GM12873 (cell line): Measurements from ENCODE around the gene ANP32D.

Experiments used
- CTCF ChIP-seq: IDR thresholded peaks from 2 replicates; pipeline ENCODE4 v1.5.1; 2012; ENCODE audit warnings: low read depth, mild to moderate bottlenecking, moderate library complexity, low read length, control low read depth; ENCODE audit not compliant: insufficient read depth; ENCODE audit errors: missing control alignments

The ANP32D gene

DNA sequence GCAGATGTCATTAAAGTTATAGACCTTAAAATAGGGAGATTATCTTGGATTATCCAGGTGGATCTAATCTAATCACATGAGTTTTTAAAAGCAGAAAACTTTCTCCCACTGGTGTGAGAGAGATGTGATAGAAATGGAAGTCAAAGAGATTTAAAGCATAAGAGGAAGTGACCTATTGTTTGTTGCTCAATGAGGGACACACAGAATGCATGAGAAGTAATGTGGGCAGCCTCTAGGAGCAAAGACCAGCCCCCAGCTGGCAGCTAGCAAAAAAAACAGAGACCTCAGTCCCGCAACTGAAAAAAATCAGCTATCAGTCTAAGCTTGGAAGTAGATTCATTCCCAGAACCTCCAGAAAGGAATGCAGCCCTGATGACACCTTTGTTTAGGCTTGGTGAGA, 24.6 kb upstream of the ANP32D start:
- TF ChIP-seq CTCF: no peak

GRCh38 chr12:48451372-48451771, 21.0 kb upstream of the ANP32D start:
- no peak for TF ChIP-seq CTCF

- peak; percentile 42 for TF ChIP-seq CTCF
Observed at GRCh38 chr12:48454667-48455066, 17.7 kb upstream of the ANP32D start.

DNA sequence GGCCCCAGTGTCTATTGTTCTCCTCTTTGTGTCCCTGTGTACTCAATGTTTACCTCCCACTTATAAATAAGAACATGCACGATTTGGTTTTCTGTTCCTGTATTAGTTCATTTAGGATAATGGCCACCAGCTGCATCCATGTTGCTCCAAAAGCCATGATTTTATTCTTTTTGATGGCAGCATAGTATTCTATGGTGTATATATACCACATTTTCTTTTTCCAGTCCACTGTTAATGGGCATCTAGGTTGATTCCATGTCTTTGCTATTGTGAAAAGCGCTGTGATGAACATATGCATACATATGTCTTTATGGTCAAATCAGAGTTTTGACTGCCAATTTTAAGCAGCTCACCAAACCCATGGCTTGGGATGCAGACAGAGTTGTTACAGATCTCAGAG, 17.2 kb upstream of the ANP32D start:
- no peak for TF ChIP-seq CTCF

DNA sequence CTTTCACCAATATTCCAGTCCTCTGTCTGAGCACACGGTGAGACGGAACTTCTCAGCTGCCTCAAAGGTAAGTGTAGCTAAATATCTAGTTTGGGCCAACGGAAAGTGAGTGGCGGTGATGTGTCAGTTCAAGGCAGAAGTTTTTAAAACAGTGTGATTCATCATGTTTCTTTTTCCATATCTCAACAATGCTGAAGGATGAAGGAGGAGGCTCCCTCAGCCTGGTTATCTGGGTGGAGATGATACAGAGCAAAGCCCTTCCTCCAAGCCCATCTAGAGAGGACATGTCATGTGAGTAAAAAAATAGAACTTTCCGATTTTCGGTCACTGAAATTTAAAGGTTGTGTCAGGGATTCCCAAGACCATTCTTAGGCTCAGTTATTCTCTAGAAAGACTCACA, 13.1 kb upstream of the ANP32D start:
- no peak for TF ChIP-seq CTCF

DNA sequence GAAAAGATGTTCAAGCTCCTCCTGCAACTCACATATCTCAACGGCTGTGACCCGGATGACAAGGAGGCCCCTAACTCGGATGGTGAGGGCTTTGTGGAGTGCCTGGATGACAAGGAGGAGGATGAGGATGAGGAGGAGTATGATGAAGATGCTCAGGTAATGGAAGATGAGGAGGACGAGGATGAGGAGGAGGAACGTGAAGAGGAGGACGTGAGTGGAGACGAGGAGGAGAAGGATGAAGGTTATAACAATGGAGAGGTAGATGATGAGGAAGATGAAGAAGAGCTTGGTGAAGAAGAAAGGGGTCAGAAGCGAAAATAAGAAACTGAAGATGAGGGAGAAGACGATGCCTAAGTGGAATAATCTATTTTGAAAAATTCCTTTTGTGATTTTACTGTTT, 702 bp downstream of the ANP32D start:
- no peak for TF ChIP-seq CTCF

- no peak for TF ChIP-seq CTCF
Observed at GRCh38 chr12:48482198-48482597, 9.8 kb downstream of the ANP32D start, which contains the start of gene C12orf54. Gene C12orf54, plus strand, starts transcription at chr12:48482498. Its CDS starts 799 bp downstream, at chr12:48483297.
